RKO (cell line): ENCODE data around the gene KLF9.
A peak's percentile ranks its signal among the peaks of the same experiment; 100 is the strongest.
"Not testable (repeated sequence)": the region's sequence is repeated elsewhere in the genome, so short reads cannot be mapped to it uniquely, and the experiment has no call there.

Experiments used
- DNase-seq: peaks from one replicate; pipeline ENCODE4 v3.0.0-alpha.2; 2016; ENCODE audit warnings: low spot score

KLF9 gene

GRCh38 chr9:70405808-70406433 lies 8.5 kb downstream of the KLF9 start:
- no peak for DNase-seq

- DNase-seq: no peak
These were observed 10.2 kb downstream of the KLF9 start for GRCh38 chr9:70404261-70404660.

- no peak for DNase-seq
These were observed 10.8 kb downstream of the KLF9 start for GRCh38 chr9:70403618-70404025.

- DNase-seq: no peak
These were observed 11.3 kb downstream of the KLF9 start for GRCh38 chr9:70403166-70403565.

- DNase-seq: no peak
These were observed 12.2 kb downstream of the KLF9 start for GRCh38 chr9:70402213-70402612.

- not testable (repeated sequence) for DNase-seq
These were observed 13.2 kb downstream of the KLF9 start for GRCh38 chr9:70401241-70401640.

GRCh38 chr9:70400107-70400892 lies 14.2 kb downstream of the KLF9 start:
- no peak for DNase-seq

GRCh38 chr9:70399141-70399540 lies 15.3 kb downstream of the KLF9 start:
- DNase-seq: no peak

- no peak for DNase-seq
These were observed 16.3 kb downstream of the KLF9 start for GRCh38 chr9:70398145-70398556.

GRCh38 chr9:70395652-70396051 lies 18.8 kb downstream of the KLF9 start:
- no peak for DNase-seq

GRCh38 chr9:70392850-70393249 lies 21.6 kb downstream of the KLF9 start:
- no peak for DNase-seq

GRCh38 chr9:70392189-70392588 lies 22.3 kb downstream of the KLF9 start:
- peak; percentile 40 for DNase-seq

- DNase-seq: no peak
These were observed 23.5 kb downstream of the KLF9 start for GRCh38 chr9:70390933-70391341.

- no peak for DNase-seq
These were observed 24.7 kb downstream of the KLF9 start for GRCh38 chr9:70389621-70390266.

GRCh38 chr9:70389188-70389587 lies 25.3 kb downstream of the KLF9 start:
- no peak for DNase-seq

- no peak for DNase-seq
These were observed 26.8 kb downstream of the KLF9 start for GRCh38 chr9:70387663-70388062.

- DNase-seq: no peak
These were observed 29.0 kb downstream of the KLF9 start for GRCh38 chr9:70385426-70385825.

GRCh38 chr9:70382709-70383605 lies 31.5 kb downstream of the KLF9 start:
- DNase-seq: no peak

- DNase-seq: no peak
These were observed 32.3 kb downstream of the KLF9 start for GRCh38 chr9:70382046-70382708.

GRCh38 chr9:70374962-70375618 lies 39.4 kb downstream of the KLF9 start:
- DNase-seq: no peak

- DNase-seq: no peak
These were observed 47.0 kb downstream of the KLF9 start for GRCh38 chr9:70367305-70367930.
